Hematopoietic multipotent progenitor cell treated with erythropoietin and hydrocortisone succinate and interleukin-3 and kit ligand, for 6 days (in vitro differentiated cells): ENCODE data around the gene LGMN.
A peak's percentile ranks its signal among the peaks of the same experiment; 100 is the strongest.

Experiments used
- DNase-seq: peaks from one replicate; pipeline ENCODE4 v3.0.0-alpha.2; 2015

The LGMN gene

DNA sequence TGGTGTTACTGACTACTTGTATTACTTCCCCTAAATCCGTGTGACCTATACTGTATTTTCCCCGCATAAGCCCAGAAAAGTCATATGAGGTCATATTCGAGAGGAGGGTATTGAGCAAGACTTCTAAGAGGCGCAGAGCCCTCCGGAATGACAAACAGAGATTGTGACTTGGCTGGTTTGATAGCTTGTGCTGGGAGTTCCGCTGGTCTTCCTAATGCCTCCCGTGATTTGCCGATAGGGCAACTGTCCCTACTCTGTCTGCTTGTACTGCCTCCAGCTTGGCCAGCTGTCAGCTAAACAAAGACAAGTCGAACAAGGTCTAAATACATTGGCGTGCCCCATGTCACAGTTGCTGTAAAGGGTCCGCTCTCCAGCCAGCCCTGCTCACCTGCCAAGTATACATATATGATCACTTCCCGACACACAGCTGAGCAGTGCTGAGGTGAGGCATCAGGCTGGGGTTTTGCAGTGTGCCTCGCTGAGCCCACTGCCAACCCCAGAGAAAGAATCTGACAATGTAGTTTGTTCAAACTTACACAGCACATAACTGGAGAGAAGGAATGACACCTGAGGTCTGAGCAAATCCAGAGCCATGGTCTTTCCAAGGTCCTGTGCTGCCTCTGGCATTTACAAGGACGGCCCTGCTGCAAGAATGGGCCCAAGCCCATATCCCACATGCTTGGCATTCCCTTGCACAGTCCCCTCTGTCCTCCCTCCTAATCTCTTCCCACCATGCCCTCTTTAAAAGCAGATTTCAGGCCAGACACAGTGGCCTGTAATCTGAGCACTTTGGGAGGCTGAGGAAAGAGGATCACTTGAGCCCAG lies 23.7 kb downstream of the LGMN start:
- no peak for DNase-seq

- no peak for DNase-seq
Measured at GRCh38 chr14:92719890-92720323, 28.5 kb downstream of the LGMN start.

DNA sequence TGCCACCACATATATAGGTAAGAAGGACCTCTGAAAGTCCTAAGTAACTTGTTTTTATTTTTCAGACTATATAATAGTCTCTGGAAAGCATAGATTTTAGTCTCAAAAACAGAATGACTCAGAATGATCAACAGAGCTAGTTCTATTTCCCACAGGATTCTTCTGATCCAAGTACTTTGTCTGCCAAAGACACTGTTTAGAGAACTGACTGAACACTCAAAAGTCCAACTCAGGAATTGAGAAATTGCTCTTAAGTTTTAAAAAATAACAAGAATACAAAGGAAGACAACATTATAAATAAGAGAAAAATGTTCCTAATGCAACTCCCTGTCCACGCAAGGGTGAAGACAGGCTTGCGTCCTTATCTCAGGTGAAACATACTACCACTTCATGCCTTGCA lies 29.0 kb downstream of the LGMN start:
- no peak for DNase-seq

GRCh38 chr14:92718664-92719063 lies 29.8 kb downstream of the LGMN start:
- DNase-seq: no peak

- DNase-seq: no peak
Measured at GRCh38 chr14:92717571-92718042, 30.8 kb downstream of the LGMN start.

DNA sequence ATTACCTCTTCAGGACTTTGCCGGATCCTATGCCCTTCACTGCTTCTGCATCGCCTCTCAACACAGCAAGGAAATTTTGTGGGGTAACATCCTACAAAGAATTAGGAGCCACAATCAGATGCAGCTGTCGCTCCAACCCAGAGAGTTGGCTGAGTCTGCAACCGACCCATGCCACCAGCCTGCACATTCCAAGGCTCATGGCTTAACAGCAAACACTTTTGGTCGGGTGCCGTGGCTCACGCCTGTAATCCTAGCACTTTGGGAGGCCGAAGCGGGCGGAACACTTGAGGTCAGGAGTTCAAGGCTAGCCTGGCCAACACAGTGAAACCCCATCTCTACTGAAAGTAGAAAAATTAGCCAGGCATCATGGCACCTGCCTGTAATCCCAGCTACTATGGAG lies 32.3 kb downstream of the LGMN start:
- no peak for DNase-seq

DNA sequence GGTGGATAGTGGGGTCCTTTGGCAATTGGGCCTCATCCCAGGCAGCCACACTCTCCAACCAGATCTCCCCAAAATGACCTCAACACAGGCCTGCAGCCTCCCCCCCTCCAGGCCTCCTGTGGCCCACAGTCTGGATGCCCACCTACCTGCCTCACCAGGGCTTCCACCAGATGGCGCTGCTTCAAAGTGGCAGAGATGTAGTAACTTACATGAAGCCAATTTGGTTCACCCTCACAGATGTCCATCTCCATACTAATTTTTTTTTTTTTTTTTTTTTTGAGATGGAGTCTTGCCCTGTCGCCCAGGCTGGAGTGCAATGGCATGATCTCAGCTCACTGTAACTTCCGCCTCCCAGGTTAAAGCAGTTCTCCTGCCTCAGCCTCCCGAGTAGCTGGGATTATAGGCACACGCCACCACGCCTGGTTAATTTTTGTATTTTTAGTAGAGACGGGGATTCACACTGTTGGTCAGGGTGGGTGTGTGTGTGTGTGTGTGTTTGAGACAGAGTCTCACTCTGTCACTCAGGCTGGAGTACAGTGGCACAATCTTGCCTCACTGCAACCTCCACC lies 33.6 kb downstream of the LGMN start:
- peak; percentile 90 for DNase-seq

DNA sequence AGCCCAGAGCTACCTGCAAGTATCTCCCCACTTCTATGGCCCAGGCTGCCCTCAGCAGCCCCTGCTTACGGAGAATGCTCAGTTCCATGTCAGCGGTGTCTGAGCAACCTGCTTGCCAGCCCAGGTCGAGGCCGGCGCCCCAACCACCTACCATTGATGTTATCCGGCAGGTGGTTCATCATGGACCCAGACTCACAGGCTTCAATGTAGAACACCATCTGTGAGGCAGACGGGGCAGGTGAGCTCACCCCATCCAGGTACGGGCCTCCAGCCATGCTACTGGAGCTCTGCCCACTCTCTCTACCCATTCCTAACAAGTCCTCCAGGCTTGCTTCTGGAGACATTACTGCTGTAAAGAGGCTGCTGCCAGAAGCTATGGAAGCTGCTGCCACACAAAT lies 35.8 kb downstream of the LGMN start:
- DNase-seq: no peak

GRCh38 chr14:92711976-92712653 lies 36.3 kb downstream of the LGMN start:
- DNase-seq: no peak

- no peak for DNase-seq
Measured at GRCh38 chr14:92710001-92710341, 38.5 kb downstream of the LGMN start.

GRCh38 chr14:92709340-92710000 lies 39.0 kb downstream of the LGMN start:
- no peak for DNase-seq

DNA sequence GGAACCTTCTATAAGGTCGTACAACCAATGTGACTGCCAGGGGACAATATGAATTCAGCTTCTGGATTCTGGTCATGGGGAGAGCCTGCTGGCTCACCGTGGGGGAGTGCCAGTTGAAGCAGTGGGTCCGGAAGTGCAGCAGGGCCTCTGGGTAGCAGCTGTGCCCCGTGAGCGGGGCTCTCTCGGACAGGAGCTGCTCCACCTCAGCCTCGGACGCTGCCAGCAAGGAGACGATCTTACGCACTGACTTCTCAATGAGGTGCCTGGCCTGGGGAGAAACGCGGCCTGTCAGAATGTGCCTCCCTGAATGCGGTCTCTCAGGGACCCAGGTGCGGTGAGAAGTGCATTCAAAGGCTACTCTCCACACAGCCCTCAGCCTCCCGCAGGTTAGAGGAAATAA lies 42.0 kb downstream of the LGMN start:
- no peak for DNase-seq

- no peak for DNase-seq
Measured at GRCh38 chr14:92704821-92705220, 43.6 kb downstream of the LGMN start.

- DNase-seq: peak; percentile 49
Measured at GRCh38 chr14:92704036-92704804, 44.2 kb downstream of the LGMN start.

GRCh38 chr14:92703516-92703915 lies 44.9 kb downstream of the LGMN start:
- no peak for DNase-seq

DNA sequence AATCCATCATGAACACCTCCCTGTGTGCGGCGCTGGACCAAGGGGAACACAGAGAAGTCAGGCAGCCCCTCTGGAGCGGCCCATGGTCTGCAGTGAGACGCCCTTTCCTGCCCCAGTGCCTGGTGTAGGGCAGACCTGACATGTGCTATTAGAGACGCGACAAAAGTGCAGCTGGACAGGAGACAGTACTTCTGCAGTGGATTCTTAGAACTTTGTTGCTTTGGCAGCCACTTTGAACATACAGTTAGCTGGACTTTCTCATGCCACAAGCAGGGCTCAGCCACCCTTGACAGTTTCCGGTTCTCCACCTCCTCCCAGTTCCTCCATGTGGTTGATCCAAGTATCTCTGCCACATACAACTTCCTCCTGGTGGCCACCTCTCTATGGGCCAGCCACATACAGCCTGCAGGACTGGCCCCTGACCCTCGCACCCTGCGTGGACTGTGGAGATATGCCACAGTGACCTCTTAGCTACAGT lies 45.9 kb downstream of the LGMN start:
- peak; percentile 34 for DNase-seq

DNA sequence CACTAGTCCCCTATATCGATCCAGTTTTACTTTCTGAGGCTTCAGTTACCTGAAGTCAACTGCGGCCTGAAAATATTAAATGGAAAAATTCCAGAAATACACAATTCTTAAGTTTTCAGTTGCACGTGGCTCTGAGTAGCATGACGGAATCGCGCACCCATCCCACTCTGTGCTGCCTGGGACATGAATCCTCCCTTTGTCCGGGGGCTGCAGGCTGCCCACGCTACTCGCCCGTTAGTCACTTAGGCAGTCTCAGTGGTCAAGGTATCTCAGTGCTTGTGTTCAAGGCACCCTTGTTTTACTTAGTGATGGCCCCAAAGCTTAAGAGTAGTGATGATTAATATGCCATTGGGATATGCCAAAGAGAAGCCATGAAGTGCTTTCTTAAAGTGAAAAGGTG lies 46.6 kb downstream of the LGMN start:
- no peak for DNase-seq

DNA sequence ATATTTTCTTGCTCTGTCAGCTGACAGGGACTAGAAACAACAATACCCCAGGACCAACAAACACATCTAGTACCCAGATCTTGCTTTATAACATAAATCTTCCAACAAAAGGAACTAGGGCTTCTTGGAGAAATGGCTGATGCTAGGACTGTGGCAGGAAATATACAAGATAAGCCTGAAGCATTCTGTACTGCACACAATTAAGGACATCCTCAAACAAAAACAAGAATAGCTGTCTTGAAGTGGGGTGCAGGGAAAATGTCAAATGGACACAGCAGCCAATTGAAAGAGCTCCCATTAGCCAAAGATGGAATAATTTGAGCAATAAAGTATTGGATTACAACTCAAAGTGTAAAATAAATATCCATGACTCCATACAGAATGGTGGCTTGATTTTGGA lies 50.0 kb downstream of the LGMN start:
- DNase-seq: no peak

GRCh38 chr14:92696366-92696765 lies 52.1 kb downstream of the LGMN start:
- DNase-seq: no peak

GRCh38 chr14:92695562-92695961 lies 52.9 kb downstream of the LGMN start:
- DNase-seq: no peak

DNA sequence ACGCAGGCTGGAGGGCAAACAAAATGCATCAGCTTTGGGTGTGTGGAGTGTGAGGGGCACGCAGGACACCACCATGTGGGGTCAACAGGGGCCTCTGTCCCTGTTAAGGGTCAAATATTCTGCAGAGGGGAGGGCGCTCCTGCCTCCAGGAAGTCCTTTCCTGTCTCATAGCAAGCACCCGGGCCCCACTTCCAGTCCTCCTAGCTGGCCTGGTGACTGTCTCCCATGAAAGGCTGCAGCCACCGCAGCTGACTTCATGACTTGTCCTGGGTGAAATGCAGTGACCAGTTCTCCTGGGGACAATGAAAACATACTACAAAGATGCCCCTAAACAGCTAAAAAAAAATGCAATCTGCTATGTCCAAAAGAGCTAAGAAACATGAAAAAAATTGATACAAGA lies 53.6 kb downstream of the LGMN start:
- no peak for DNase-seq

DNA sequence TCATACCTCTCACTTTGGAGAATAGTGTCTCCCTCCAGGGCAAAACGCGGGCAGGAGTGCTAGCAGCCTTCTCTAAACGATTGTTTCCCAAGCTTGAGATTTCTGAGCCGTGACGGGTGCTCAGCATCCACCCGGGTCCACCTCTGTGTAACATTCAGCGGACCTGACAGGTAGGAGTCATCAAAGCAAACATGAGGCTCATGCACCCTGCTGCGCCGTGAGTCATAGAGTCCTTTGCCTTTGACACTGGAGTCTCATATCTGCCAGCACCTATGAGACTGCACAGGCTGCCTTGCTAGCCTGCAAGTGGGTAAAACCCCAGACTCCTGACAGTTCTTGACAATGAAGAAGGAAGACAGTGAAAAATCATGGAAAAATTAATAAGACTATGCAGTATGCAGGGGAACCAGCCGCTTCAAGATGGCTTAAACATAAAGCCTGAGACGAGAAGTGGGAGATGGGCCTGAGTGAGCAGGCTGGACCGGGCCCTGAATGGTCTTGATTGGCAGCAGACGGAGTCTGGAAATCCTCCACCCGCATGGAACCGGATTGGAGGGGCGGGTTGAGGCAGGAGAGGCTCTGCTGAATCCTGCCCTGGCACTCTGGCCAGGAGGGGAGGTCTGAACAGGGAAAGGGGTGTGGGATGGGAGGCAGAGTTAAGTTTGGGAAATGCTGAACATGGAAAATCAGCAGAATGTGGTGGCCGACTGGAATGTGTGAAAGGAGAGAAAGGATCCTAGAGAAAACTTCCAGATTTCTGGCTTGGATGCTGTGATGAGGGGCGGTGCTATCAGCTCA lies 54.2 kb downstream of the LGMN start:
- no peak for DNase-seq
